Endothelial cell of umbilical vein (primary cell): ENCODE measurements around the gene FAM219A. TPM values are rescaled to one million over a fixed set of nuclear protein-coding genes. Genes with fewer than 3 reads are reported as not detected.

ENCODE experiments used
- BruUV-seq: library from RNA; stranded (reverse); fragments of 400-500 nt; replicated peaks from 2 replicates; lab custom pipeline; 2021; lab: Mats Ljungman, UMichigan
- CTCF ChIA-PET: fragments of 300-600, 350-600 bp; sonication (Branson Sonifier 250); formaldehyde crosslinking; loops from one replicate; lab custom pipeline; 2021; ENCODE audit warnings: antibody characterized with exemption, inconsistent platforms; lab: Charles Lee
- POLR2A ChIA-PET: fragments of 300-600, 350-600 bp; sonication (Branson Sonifier 250); formaldehyde crosslinking; loops from one replicate; lab custom pipeline; 2021; ENCODE audit warnings: antibody characterized with exemption, inconsistent platforms; lab: Charles Lee
- DNase-seq: peaks from one replicate; pipeline ENCODE4 v3.0.0-alpha.2; 2011; ENCODE audit warnings: low read depth, low spot score
- FAIRE-seq: peaks from 2 replicates; lab custom pipeline; 2011; peaks lifted over from hg19 to GRCh38; lab: Jason Lieb, UNC
- H2AFZ ChIP-seq: 2 replicates; pipeline ENCODE4 v1.6.0; 2012; ENCODE audit warnings: low read depth, low read length, control low read depth, inconsistent platforms
- H3K27ac ChIP-seq: 2 replicates; pipeline ENCODE4 v1.5.1; 2011; ENCODE audit warnings: low read depth, mild to moderate bottlenecking, control low read depth, low read length, moderate library complexity; ENCODE audit not compliant: insufficient read depth
- H3K27me3 ChIP-seq, 2 experiments: 2 replicates each; pipeline versions ENCODE4 v1.6.0 to v1.6.1; 2011; ENCODE audit warnings: low read length in 2 of 2, mixed read lengths in 1 of 2; ENCODE audit not compliant: control insufficient read depth in 2 of 2, insufficient read depth in 2 of 2
- H3K36me3 ChIP-seq, 2 experiments: 2 replicates in 1 of 2; 3 replicates in 1 of 2; pipeline ENCODE4 v1.5.1; 2011; ENCODE audit warnings: low read length in 2 of 2, mild to moderate bottlenecking in 1 of 2, moderate library complexity in 1 of 2; ENCODE audit not compliant: control insufficient read depth in 2 of 2, insufficient read depth in 2 of 2; ENCODE audit errors: extremely low read depth in 1 of 2
- H3K4me1 ChIP-seq: 3 replicates; pipeline ENCODE4 v1.5.1; 2011; ENCODE audit warnings: mild to moderate bottlenecking, low read length; ENCODE audit not compliant: control insufficient read depth, insufficient read depth; ENCODE audit errors: extremely low read depth
- H3K4me2 ChIP-seq: 2 replicates; pipeline ENCODE4 v1.6.1; 2011; ENCODE audit warnings: low read length, control low read depth, mixed read lengths; ENCODE audit not compliant: insufficient read depth
- H3K4me3 ChIP-seq, 3 experiments: fragments of 200-600 bp in 1 of 3; sonication (generic), shearing (Covaris generic) in 1 of 3; replicated peaks in 1 of 3; 2 replicates each; pipeline ENCODE4 v1.5.1; 2011 to 2016; ENCODE audit warnings: control low read depth in 3 of 3, low read length in 3 of 3, mild to moderate bottlenecking in 2 of 3, inconsistent platforms in 1 of 3, low read depth in 1 of 3, moderate library complexity in 1 of 3; ENCODE audit not compliant: insufficient read depth in 1 of 3
- H3K79me2 ChIP-seq: 2 replicates; pipeline ENCODE4 v1.6.0; 2012; ENCODE audit warnings: low read length, inconsistent platforms; ENCODE audit not compliant: control insufficient read depth, insufficient read depth
- H3K9ac ChIP-seq: replicated peaks from 2 replicates; pipeline ENCODE3; 2011; ENCODE audit warnings: low read length, control low read depth; ENCODE audit not compliant: insufficient read depth; ENCODE audit errors: extremely low read depth
- H3K9me1 ChIP-seq: replicated peaks from 3 replicates; pipeline ENCODE4 v1.6.0; 2011; ENCODE audit warnings: mild to moderate bottlenecking, low read length; ENCODE audit not compliant: control insufficient read depth, insufficient read depth; ENCODE audit errors: extremely low read depth
- H3K9me3 ChIP-seq: replicated peaks from 2 replicates; pipeline ENCODE4 v1.5.1; 2012; ENCODE audit warnings: low read length, inconsistent platforms; ENCODE audit not compliant: control insufficient read depth, insufficient read depth
- H4K20me1 ChIP-seq: replicated peaks from 2 replicates; pipeline ENCODE3; 2011; ENCODE audit warnings: mild to moderate bottlenecking, low read length; ENCODE audit not compliant: control insufficient read depth, insufficient read depth; ENCODE audit errors: extremely low read depth
- EZH2 ChIP-seq: IDR thresholded peaks from 2 replicates; pipeline ENCODE4 v1.6.1; 2012; ENCODE audit warnings: borderline replicate concordance, low read depth, mild to moderate bottlenecking, moderate library complexity, low read length, inconsistent platforms; ENCODE audit not compliant: severe bottlenecking
- FOS ChIP-seq: IDR thresholded peaks from 2 replicates; pipeline ENCODE4 v1.6.1; 2011; ENCODE audit warnings: mild to moderate bottlenecking, low read length, moderate library complexity, borderline replicate concordance; ENCODE audit not compliant: insufficient read depth
- GATA2 ChIP-seq: IDR thresholded peaks from 2 replicates; pipeline ENCODE4 v1.7.0; 2011; ENCODE audit warnings: low read depth, mild to moderate bottlenecking, moderate library complexity, mixed read lengths, low read length; ENCODE audit not compliant: insufficient read length, insufficient read depth
- JUN ChIP-seq: IDR thresholded peaks from 2 replicates; pipeline ENCODE4 v1.6.1; 2011; ENCODE audit warnings: borderline replicate concordance, low read depth; ENCODE audit not compliant: insufficient read length, insufficient read depth
- MYC ChIP-seq: IDR thresholded peaks from one replicate; pipeline ENCODE4 v1.6.1; 2011; ENCODE audit warnings: mild to moderate bottlenecking, low read depth, low read length
- POLR2A ChIP-seq: IDR thresholded peaks from 2 replicates; pipeline ENCODE4 v1.6.1; 2012; ENCODE audit warnings: low read depth, mild to moderate bottlenecking, control low read depth, low read length
- POLR2AphosphoS5 ChIP-seq: IDR thresholded peaks from 2 replicates; pipeline ENCODE4 v1.6.1; 2012; ENCODE audit warnings: low read depth, mild to moderate bottlenecking, control low read depth, low read length, moderate library complexity; ENCODE audit not compliant: insufficient read depth
- dilution Hi-C: fragments of 300-500 bp; cut with MboI; formaldehyde crosslinking; loops from one replicate; pipeline ENCODE4 v1.15.0; 2019; ENCODE audit warnings: low sequenced_read_pairs; ENCODE audit not compliant: extremely low pct_ligation_motif_present
- intact Hi-C: fragments of 100-400 bp; cut with micrococcal nuclease; formaldehyde crosslinking; loops from one replicate; pipeline ENCODE4 v1.10.0; 2022
- polyA plus RNA-seq, 4 experiments: library from polyadenylated mRNA; depleted of rRNA in 3 of 4; stranded (reverse) in 3 of 4; unstranded in 1 of 4; fragments of >200 nt; gene quantifications; 2 replicates each; pipeline versions ENCODE4 v1.2.1 to v1.2.3, GENCODE V29; 2011 to 2012; ENCODE audit warnings: missing spikeins in 1 of 4
- total RNA-seq: library from RNA; stranded (reverse); gene quantifications from 2 replicates; pipeline ENCODE4 v1.2.3, GENCODE V29; 2021
- TF ChIP-seq, protein P1 (sequence below), 2 donors: IDR thresholded peaks; 1 replicate in 1 of 2; 2 replicates in 1 of 2; pipeline ENCODE4 v1.5.1; 2011; ENCODE audit warnings: low read length in 2 of 2, mild to moderate bottlenecking in 2 of 2, moderate library complexity in 2 of 2, control low read depth in 1 of 2, inconsistent platforms in 1 of 2, low read depth in 1 of 2; ENCODE audit not compliant: insufficient read depth in 1 of 2; ENCODE audit errors: extremely low read depth in 1 of 2
- TF ChIP-seq, protein P2 (sequence below): IDR thresholded peaks from 2 replicates; pipeline ENCODE4 v1.6.1; 2011; ENCODE audit not compliant: insufficient read depth, insufficient read length

The FAM219A gene
- total and polyA plus RNA-seq, 2 donors (not counting 3 experiments of a cell fraction or from before 2014, with no cell fraction given), result 18.1 to 35.7 TPM

- Histone ChIP-seq H3K36me3 (no peaks in the 10 kb centered on the region), H3K9me1 (no peaks in the 10 kb centered on the region), H3K27me3 (peaks cover 10% of the 10 kb centered on the region in 2 experiments), H3K4me1 (no peaks in the 10 kb centered on the region), H3K9ac (no peak overlapping the region), H3K9me3 (no peaks in the 10 kb centered on the region), H2AFZ (no peak overlapping the region), H4K20me1 (no peaks in the 10 kb centered on the region), H3K79me2 (no peaks in the 10 kb centered on the region), H3K4me2 (no peak overlapping the region), H3K27ac (no peak overlapping the region), H3K4me3 (no peak overlapping the region)
- DNase-seq (no peak), FAIRE-seq (no peak)
- dilution Hi-C loops, result loop anchor here (25.0 kb wide), 1 partner anchor 96 kb away; no protein-coding TSS in a partner anchor
- intact Hi-C loops, result no loop called here
- TF ChIP-seq FOS (no peak), JUN (no peak), GATA2 (no peak), POLR2AphosphoS5 (no peak), POLR2A (no peak), EZH2 (no peak), MYC (no peak)
- TF ChIP-seq, protein P1, sequence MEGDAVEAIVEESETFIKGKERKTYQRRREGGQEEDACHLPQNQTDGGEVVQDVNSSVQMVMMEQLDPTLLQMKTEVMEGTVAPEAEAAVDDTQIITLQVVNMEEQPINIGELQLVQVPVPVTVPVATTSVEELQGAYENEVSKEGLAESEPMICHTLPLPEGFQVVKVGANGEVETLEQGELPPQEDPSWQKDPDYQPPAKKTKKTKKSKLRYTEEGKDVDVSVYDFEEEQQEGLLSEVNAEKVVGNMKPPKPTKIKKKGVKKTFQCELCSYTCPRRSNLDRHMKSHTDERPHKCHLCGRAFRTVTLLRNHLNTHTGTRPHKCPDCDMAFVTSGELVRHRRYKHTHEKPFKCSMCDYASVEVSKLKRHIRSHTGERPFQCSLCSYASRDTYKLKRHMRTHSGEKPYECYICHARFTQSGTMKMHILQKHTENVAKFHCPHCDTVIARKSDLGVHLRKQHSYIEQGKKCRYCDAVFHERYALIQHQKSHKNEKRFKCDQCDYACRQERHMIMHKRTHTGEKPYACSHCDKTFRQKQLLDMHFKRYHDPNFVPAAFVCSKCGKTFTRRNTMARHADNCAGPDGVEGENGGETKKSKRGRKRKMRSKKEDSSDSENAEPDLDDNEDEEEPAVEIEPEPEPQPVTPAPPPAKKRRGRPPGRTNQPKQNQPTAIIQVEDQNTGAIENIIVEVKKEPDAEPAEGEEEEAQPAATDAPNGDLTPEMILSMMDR (IDR thresholded peaks at IDR 0.05; ENCODE audit: extremely low read depth in 1 of 2, insufficient read depth in 1 of 2, low read depth in 1 of 2, low read length in 2 of 2), result no peak
- TF ChIP-seq, protein P2, sequence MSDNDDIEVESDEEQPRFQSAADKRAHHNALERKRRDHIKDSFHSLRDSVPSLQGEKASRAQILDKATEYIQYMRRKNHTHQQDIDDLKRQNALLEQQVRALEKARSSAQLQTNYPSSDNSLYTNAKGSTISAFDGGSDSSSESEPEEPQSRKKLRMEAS, result no peak
- ChIA-PET POLR2A (no interaction called here), CTCF (interaction anchor here (2.4 to 6.2 kb wide), 3 partner anchors 84 to 104 kb away, joined by 11 to 21 read pairs (median 14); no protein-coding TSS in a partner anchor)
- BruUV-seq, result no TSS peak
These were observed 49.6 kb upstream of the FAM219A start for GRCh38 chr9:34507966-34508365.
